HepG2 (cell line): ENCODE data around the gene NR2C1. TPM values are rescaled to one million over a fixed set of nuclear protein-coding genes. Genes with fewer than 3 reads are reported as not detected.

Experiments used
- BHLHE40 ChIP-seq: IDR thresholded peaks from 2 replicates; pipeline ENCODE4 v1.6.1; 2011; ENCODE audit warnings: low read length, improper control_type of control experiment
- ERF ChIP-seq: IDR thresholded peaks from 2 replicates; pipeline ENCODE4 v1.6.1; 2018; ENCODE audit warnings: missing biosample characterization, missing genetic modification reagents
- POLR2A ChIP-seq, 2 experiments: IDR thresholded peaks; 2 replicates each; pipeline ENCODE4 v1.6.1; 2011; ENCODE audit warnings: low read depth in 2 of 2, low read length in 2 of 2, mild to moderate bottlenecking in 1 of 2, moderate library complexity in 1 of 2; ENCODE audit not compliant: insufficient read depth in 1 of 2
- TBL1XR1 ChIP-seq: fragments of 150-350 bp; IDR thresholded peaks from 2 replicates; pipeline ENCODE4 v1.6.1; 2014; ENCODE audit warnings: borderline replicate concordance, low read length; ENCODE audit not compliant: partially characterized antibody
- TCF12 ChIP-seq, 2 experiments: fragments of 450-650 bp in 1 of 2; sonication (generic) in 1 of 2; formaldehyde crosslinking in 1 of 2; IDR thresholded peaks; 2 replicates each; pipeline versions ENCODE4 v1.6.1 to v1.8.0; 2017 to 2022; ENCODE audit warnings: antibody characterized with exemption in 1 of 2, mild to moderate bottlenecking in 1 of 2, missing genetic modification reagents in 1 of 2, moderate library complexity in 1 of 2
- ZBTB3 ChIP-seq: sonication (generic); formaldehyde crosslinking; IDR thresholded peaks from 2 replicates; pipeline ENCODE4 v1.4.0; 2020; ENCODE audit warnings: low read depth, mild to moderate bottlenecking, moderate library complexity, missing genetic modification reagents, borderline replicate concordance
- ZFAT ChIP-seq: sonication (generic); formaldehyde crosslinking; conservative IDR thresholded peaks from 2 replicates; pipeline ENCODE4 v1.8.1; 2023; ENCODE audit warnings: missing genetic modification reagents, inconsistent platforms
- ZKSCAN5 ChIP-seq: sonication (generic); formaldehyde crosslinking; IDR thresholded peaks from 2 replicates; pipeline ENCODE4 v1.5.1; 2020; ENCODE audit warnings: mild to moderate bottlenecking, missing genetic modification reagents
- ZNF710 ChIP-seq: sonication (generic); formaldehyde crosslinking; IDR thresholded peaks from 2 replicates; pipeline ENCODE4 v1.5.0; 2020; ENCODE audit warnings: mild to moderate bottlenecking, missing genetic modification reagents, borderline replicate concordance
- ZNF724P ChIP-seq: sonication (generic); formaldehyde crosslinking; IDR thresholded peaks from 2 replicates; pipeline ENCODE4 v1.8.0; 2022; ENCODE audit warnings: missing genetic modification reagents, borderline replicate concordance
- ZNF776 ChIP-seq: sonication (generic); formaldehyde crosslinking; IDR thresholded peaks from 2 replicates; pipeline ENCODE4 v1.4.0; 2020; ENCODE audit warnings: mild to moderate bottlenecking, missing genetic modification reagents
- ZSCAN29 ChIP-seq: sonication (generic); formaldehyde crosslinking; conservative IDR thresholded peaks from 2 replicates; pipeline ENCODE4 v1.4.0; 2020; ENCODE audit warnings: mild to moderate bottlenecking, missing genetic modification reagents
- polyA plus RNA-seq, 8 experiments: library from polyadenylated mRNA; depleted of rRNA in 3 of 8; stranded (reverse) in 7 of 8; unstranded in 1 of 8; fragments of >200 nt; fragmentation: Illumina TruSeq in 4 of 8; extraction: Trizol in 4 of 8; gene quantifications; 2 replicates each; pipeline versions ENCODE4 v1.2.1 to v1.2.3, GENCODE V29; 2011 to 2016; ENCODE audit warnings: low read depth in 4 of 8, missing spikeins in 1 of 8, mixed read lengths in 1 of 8; ENCODE audit not compliant: insufficient read depth in 1 of 8
- total RNA-seq, 5 experiments: library from RNA; depleted of rRNA; stranded (reverse); fragments of >200 nt; fragmentation: Illumina TruSeq; extraction: Trizol; gene quantifications; 2 replicates each; pipeline ENCODE4 v1.2.3, GENCODE V29; 2016; ENCODE audit warnings: low read depth in 1 of 5
- TF ChIP-seq, protein P1 (sequence below): sonication (generic); formaldehyde crosslinking; IDR thresholded peaks from 2 replicates; pipeline ENCODE4 v1.5.1; 2020; ENCODE audit warnings: mild to moderate bottlenecking, missing genetic modification reagents, borderline replicate concordance
- TF ChIP-seq, protein P2 (sequence below), 2 experiments: sonication (generic) in 1 of 2; formaldehyde crosslinking in 1 of 2; IDR thresholded peaks; 2 replicates each; pipeline versions ENCODE4 v1.5.1 to v1.6.1; 2011 to 2020; ENCODE audit warnings: borderline replicate concordance in 1 of 2, low read depth in 1 of 2, low read length in 1 of 2, mild to moderate bottlenecking in 1 of 2, missing genetic modification reagents in 1 of 2, moderate library complexity in 1 of 2
- TF ChIP-seq, protein P3 (sequence below): sonication (generic); formaldehyde crosslinking; IDR thresholded peaks from 2 replicates; pipeline ENCODE4 v1.4.0; 2020; ENCODE audit warnings: mild to moderate bottlenecking, missing genetic modification reagents

Gene NR2C1
- total and polyA plus RNA-seq, 2 of the 13 experiments (the other 11 are each of a cell fraction or from before 2014, with no cell fraction given), result 38.0 to 70.8 TPM

DNA sequence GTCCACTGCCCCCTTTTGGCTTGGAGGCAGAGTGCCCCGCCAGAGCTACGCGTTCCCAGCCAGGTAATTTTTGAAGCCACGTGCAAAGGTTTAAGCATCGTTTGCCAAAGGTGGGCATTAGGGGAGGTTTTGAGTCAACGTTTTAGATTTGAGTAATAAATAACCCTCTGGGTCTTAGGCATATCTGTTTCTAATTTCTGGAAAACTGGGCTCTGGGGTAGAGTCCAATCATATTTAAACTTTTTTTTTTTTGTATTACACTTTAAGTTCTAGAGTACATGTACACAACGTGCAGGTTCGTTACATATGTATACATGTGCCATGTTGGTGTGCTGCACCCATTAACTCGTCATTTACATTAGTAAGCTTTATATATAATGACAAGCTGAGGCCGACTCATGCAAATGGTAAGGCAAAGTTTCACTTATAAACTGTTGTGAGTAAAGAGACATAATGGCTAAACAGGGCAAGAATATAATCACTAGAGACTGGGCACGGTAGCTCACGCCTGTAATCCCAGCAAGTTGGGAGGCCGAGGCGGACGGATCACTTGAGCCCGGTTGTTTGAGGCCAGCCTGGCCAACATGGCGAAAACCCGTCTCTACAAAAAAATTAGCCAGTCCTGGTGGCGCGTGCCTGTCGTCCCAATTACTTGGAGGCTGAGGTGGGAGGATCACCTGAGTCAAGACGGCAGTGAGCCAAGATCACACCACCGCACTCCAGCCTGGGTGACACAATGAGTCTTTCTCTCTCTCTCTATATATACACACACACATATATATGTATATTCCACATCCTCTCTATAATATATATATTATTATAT, 491 bp upstream of the NR2C1 start (continued):
- TF ChIP-seq, protein P1, sequence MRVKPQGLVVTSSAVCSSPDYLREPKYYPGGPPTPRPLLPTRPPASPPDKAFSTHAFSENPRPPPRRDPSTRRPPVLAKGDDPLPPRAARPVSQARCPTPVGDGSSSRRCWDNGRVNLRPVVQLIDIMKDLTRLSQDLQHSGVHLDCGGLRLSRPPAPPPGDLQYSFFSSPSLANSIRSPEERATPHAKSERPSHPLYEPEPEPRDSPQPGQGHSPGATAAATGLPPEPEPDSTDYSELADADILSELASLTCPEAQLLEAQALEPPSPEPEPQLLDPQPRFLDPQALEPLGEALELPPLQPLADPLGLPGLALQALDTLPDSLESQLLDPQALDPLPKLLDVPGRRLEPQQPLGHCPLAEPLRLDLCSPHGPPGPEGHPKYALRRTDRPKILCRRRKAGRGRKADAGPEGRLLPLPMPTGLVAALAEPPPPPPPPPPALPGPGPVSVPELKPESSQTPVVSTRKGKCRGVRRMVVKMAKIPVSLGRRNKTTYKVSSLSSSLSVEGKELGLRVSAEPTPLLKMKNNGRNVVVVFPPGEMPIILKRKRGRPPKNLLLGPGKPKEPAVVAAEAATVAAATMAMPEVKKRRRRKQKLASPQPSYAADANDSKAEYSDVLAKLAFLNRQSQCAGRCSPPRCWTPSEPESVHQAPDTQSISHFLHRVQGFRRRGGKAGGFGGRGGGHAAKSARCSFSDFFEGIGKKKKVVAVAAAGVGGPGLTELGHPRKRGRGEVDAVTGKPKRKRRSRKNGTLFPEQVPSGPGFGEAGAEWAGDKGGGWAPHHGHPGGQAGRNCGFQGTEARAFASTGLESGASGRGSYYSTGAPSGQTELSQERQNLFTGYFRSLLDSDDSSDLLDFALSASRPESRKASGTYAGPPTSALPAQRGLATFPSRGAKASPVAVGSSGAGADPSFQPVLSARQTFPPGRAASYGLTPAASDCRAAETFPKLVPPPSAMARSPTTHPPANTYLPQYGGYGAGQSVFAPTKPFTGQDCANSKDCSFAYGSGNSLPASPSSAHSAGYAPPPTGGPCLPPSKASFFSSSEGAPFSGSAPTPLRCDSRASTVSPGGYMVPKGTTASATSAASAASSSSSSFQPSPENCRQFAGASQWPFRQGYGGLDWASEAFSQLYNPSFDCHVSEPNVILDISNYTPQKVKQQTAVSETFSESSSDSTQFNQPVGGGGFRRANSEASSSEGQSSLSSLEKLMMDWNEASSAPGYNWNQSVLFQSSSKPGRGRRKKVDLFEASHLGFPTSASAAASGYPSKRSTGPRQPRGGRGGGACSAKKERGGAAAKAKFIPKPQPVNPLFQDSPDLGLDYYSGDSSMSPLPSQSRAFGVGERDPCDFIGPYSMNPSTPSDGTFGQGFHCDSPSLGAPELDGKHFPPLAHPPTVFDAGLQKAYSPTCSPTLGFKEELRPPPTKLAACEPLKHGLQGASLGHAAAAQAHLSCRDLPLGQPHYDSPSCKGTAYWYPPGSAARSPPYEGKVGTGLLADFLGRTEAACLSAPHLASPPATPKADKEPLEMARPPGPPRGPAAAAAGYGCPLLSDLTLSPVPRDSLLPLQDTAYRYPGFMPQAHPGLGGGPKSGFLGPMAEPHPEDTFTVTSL (CRISPR knock-in tag), result 0 out of 2 replicates have a peak, but pooled peaks have one; percentile 5
- TF ChIP-seq, protein P2, sequence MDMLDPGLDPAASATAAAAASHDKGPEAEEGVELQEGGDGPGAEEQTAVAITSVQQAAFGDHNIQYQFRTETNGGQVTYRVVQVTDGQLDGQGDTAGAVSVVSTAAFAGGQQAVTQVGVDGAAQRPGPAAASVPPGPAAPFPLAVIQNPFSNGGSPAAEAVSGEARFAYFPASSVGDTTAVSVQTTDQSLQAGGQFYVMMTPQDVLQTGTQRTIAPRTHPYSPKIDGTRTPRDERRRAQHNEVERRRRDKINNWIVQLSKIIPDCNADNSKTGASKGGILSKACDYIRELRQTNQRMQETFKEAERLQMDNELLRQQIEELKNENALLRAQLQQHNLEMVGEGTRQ (IDR thresholded peaks at IDR 0.05; ENCODE audit: low read depth, low read length), result no peak
- TF ChIP-seq, protein P2 (CRISPR knock-in tag; IDR thresholded peaks at IDR 0.05; ENCODE audit: borderline replicate concordance), result no peak
- no peak for TF ChIP-seq ERF (CRISPR knock-in tag)
- TF ChIP-seq, protein P3, sequence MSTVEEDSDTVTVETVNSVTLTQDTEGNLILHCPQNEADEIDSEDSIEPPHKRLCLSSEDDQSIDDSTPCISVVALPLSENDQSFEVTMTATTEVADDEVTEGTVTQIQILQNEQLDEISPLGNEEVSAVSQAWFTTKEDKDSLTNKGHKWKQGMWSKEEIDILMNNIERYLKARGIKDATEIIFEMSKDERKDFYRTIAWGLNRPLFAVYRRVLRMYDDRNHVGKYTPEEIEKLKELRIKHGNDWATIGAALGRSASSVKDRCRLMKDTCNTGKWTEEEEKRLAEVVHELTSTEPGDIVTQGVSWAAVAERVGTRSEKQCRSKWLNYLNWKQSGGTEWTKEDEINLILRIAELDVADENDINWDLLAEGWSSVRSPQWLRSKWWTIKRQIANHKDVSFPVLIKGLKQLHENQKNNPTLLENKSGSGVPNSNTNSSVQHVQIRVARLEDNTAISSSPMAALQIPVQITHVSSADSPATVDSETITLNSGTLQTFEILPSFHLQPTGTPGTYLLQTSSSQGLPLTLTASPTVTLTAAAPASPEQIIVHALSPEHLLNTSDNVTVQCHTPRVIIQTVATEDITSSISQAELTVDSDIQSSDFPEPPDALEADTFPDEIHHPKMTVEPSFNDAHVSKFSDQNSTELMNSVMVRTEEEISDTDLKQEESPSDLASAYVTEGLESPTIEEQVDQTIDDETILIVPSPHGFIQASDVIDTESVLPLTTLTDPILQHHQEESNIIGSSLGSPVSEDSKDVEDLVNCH (CRISPR knock-in tag), result no peak
- no peak for TF ChIP-seq ZSCAN29 (CRISPR knock-in tag)
- peak; percentile 55 for TF ChIP-seq BHLHE40
- TF ChIP-seq TBL1XR1, result no peak
- TF ChIP-seq ZKSCAN5 (CRISPR knock-in tag), result no peak
- TF ChIP-seq ZFAT (CRISPR knock-in tag), result no peak
- no peak for TF ChIP-seq TCF12 (IDR thresholded peaks at IDR 0.05)
- TF ChIP-seq TCF12 (CRISPR knock-in tag; IDR thresholded peaks at IDR 0.05), result no peak
- TF ChIP-seq ZNF710 (CRISPR knock-in tag), result 0 out of 2 replicates have a peak, but pooled peaks have one; percentile 4
- 0 out of 2 replicates have a peak, but pooled peaks have one; percentile 8 for TF ChIP-seq ZNF724P (CRISPR knock-in tag)
- TF ChIP-seq ZBTB3 (CRISPR knock-in tag), result no peak
- no peak for TF ChIP-seq ZNF776 (CRISPR knock-in tag)
- TF ChIP-seq POLR2A (IDR thresholded peaks at IDR 0.05; ENCODE audit: insufficient read depth in 1 of 2, low read depth in 2 of 2, low read length in 2 of 2), result 0 out of 4 replicates have a peak, but pooled peaks of 1 of the 2 experiments have one; percentile 0
